Sigmoid colon (tissue), 7 donors: ENCODE data around the gene RASSF4. TPM values are rescaled to one million over a fixed set of nuclear protein-coding genes. Genes with fewer than 3 reads are reported as not detected.

Experiments
- DNase-seq: peaks from one replicate; pipeline ENCODE4 v3.0.0-alpha.2; 2019
- H3K27ac ChIP-seq, 4 donors: fragments of 200-600 bp; sonication (generic); one replicate each; pipeline ENCODE4 v1.5.1; 2016 to 2019; ENCODE audit warnings: mild to moderate bottlenecking in 1 of 4
- H3K27me3 ChIP-seq, 3 donors: fragments of 200-600 bp; sonication (generic); one replicate each; pipeline ENCODE4 v1.5.1; 2019; ENCODE audit warnings: mild to moderate bottlenecking in 1 of 3
- H3K36me3 ChIP-seq, 4 donors: fragments of 200-600 bp; sonication (generic); one replicate each; pipeline ENCODE4 v1.5.1; 2016 to 2019
- H3K4me1 ChIP-seq, 4 donors: fragments of 200-600 bp; sonication (generic); one replicate each; pipeline ENCODE4 v1.5.1; 2017 to 2019
- H3K4me3 ChIP-seq, 4 donors: fragments of 200-600 bp; sonication (generic); one replicate each; pipeline ENCODE4 v1.5.1; 2017 to 2019; ENCODE audit warnings: mild to moderate bottlenecking in 2 of 4, moderate library complexity in 1 of 4
- H3K9me3 ChIP-seq, 4 donors: fragments of 200-600 bp in 3 of 4; sonication (generic) in 3 of 4; one replicate each; pipeline versions ENCODE4 v1.5.1 to v1.6.1; 2013 to 2019
- EP300 ChIP-seq, 4 donors: sonication (generic); formaldehyde crosslinking; IDR thresholded peaks; one replicate each; pipeline ENCODE4 v1.6.1; 2017; ENCODE audit warnings: antibody characterized with exemption in 4 of 4
- POLR2A ChIP-seq, 2 donors: fragments of 450-650 bp; IDR thresholded peaks; one replicate each; pipeline ENCODE4 v1.6.1; 2016; ENCODE audit warnings: antibody characterized with exemption in 2 of 2, mild to moderate bottlenecking in 2 of 2, moderate library complexity in 2 of 2
- POLR2AphosphoS5 ChIP-seq, 4 donors: sonication (generic); formaldehyde crosslinking; IDR thresholded peaks; one replicate each; pipeline ENCODE4 v1.6.1; 2017; ENCODE audit warnings: antibody characterized with exemption in 4 of 4
- WGBS, 2 donors: extraction: QIAGEN DNeasy Blood & Tissue Kit; methylation state at CpG; one replicate each; pipeline ENCODE4 v1.1.7; 2013; 5-methylcytosine and 5-hydroxymethylcytosine counted together
- intact Hi-C: fragments of 100-400 bp; cut with DNase I; formaldehyde crosslinking; loops from one replicate; pipeline ENCODE4 v1.15.1; 2023
- polyA plus RNA-seq, 3 donors: library from polyadenylated mRNA; stranded (reverse); fragments of 200-250 nt; gene quantifications; one replicate each; pipeline ENCODE4 v1.2.3, GENCODE V29; 2013
- total RNA-seq, 4 donors: library from RNA; depleted of rRNA; stranded (reverse); fragments of >200 nt; gene quantifications; one replicate each; pipeline ENCODE4 v1.1.0, GENCODE V29; 2016
- TF ChIP-seq, protein P1 (sequence below), 4 experiments: fragments of 450-650 bp in 3 of 4; fragments of 200-600 bp in 1 of 4; IDR thresholded peaks; one replicate each; pipeline ENCODE4 v1.5.1; 2016 to 2019; ENCODE audit warnings: antibody characterized with exemption in 4 of 4, mild to moderate bottlenecking in 3 of 4, moderate library complexity in 2 of 4
- donor health status: healthy with polysubstance abuse.
- donor health status: Bipolar disorder and iron deficiency.
- donor health status: healthy.

RASSF4 gene
- total and polyA plus RNA-seq, 7 donors = 7.8 to 61.7 (median 23.2) TPM

- peaks cover 0 to 6% (median 0%) of the 10 kb centered on the region in 4 donors for H3K36me3 ChIP-seq
- peak; percentile 93 for DNase-seq
- TF ChIP-seq, protein P1, sequence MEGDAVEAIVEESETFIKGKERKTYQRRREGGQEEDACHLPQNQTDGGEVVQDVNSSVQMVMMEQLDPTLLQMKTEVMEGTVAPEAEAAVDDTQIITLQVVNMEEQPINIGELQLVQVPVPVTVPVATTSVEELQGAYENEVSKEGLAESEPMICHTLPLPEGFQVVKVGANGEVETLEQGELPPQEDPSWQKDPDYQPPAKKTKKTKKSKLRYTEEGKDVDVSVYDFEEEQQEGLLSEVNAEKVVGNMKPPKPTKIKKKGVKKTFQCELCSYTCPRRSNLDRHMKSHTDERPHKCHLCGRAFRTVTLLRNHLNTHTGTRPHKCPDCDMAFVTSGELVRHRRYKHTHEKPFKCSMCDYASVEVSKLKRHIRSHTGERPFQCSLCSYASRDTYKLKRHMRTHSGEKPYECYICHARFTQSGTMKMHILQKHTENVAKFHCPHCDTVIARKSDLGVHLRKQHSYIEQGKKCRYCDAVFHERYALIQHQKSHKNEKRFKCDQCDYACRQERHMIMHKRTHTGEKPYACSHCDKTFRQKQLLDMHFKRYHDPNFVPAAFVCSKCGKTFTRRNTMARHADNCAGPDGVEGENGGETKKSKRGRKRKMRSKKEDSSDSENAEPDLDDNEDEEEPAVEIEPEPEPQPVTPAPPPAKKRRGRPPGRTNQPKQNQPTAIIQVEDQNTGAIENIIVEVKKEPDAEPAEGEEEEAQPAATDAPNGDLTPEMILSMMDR (IDR thresholded peaks at IDR 0.05) = no peak
- TF ChIP-seq POLR2AphosphoS5 (IDR thresholded peaks at IDR 0.05) = peak in 2 of 4 donors; percentile 19 to 42
- no peaks in the 10 kb centered on the region for H3K27me3 ChIP-seq
- WGBS, 2 donors = 86 to 87% methylated on average over 8 of the region's 8 CpGs
- H3K4me1 ChIP-seq = peaks cover 0 to 32% (median 22%) of the 10 kb centered on the region in 4 donors
- no peaks in the 10 kb centered on the region for H3K9me3 ChIP-seq
- intact Hi-C loops = no loop called here
- no peak overlapping the region for H3K4me3 ChIP-seq
- H3K27ac ChIP-seq = peak overlapping the region; percentile 20 to 53 (median 45)
Observed at GRCh38 chr10:44955413-44956070, 4.1 kb upstream of the RASSF4 start.

DNA sequence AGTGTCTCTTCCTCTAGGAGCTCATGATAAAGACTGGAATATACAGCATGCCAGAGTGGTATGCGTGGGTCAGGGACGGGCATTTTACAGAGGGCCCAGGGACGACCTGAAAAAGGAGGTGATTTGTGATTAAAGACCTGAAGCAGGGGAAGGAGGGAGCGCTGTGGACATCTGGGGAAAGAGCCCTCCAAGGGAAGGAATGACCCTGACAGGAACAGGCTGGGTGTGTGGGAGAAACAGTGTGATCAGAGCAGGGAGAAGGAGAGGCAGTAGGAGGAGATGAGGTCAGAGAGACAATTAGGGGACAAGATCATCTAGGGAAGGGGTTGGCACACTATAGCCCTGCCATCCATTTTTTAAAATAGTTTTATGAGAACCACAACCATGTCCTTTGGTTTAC, 3.4 kb upstream of the RASSF4 start:
- Histone ChIP-seq H3K27ac (peak overlapping the region; percentile 20 to 53 (median 45)), H3K36me3 (peaks cover 0 to 6% (median 0%) of the 10 kb centered on the region in 4 donors), H3K27me3 (no peaks in the 10 kb centered on the region), H3K4me3 (no peak overlapping the region), H3K9me3 (no peaks in the 10 kb centered on the region), H3K4me1 (peaks cover 0 to 32% (median 26%) of the 10 kb centered on the region in 4 donors)
- peak; percentile 34 for DNase-seq
- WGBS, 2 donors = 96 to 97% methylated on average over 4 of the region's 4 CpGs
- TF ChIP-seq POLR2AphosphoS5 (IDR thresholded peaks at IDR 0.05) = no peak
- TF ChIP-seq, protein P1 (IDR thresholded peaks at IDR 0.05) = no peak
- no peak for TF ChIP-seq EP300 (IDR thresholded peaks at IDR 0.05)
- TF ChIP-seq POLR2A (IDR thresholded peaks at IDR 0.05) = no peak
- intact Hi-C loops = no loop called here

- Histone ChIP-seq H3K27me3 (no peaks in the 10 kb centered on the region), H3K9me3 (no peaks in the 10 kb centered on the region), H3K27ac (peak overlapping the region in 2 of 4 donors; percentile 43 to 47), H3K4me1 (peaks cover 0 to 38% (median 26%) of the 10 kb centered on the region in 4 donors), H3K36me3 (peaks cover 0 to 6% (median 0%) of the 10 kb centered on the region in 4 donors), H3K4me3 (no peak overlapping the region)
- TF ChIP-seq POLR2AphosphoS5 (IDR thresholded peaks at IDR 0.05) (no peak), EP300 (IDR thresholded peaks at IDR 0.05) (no peak), POLR2A (IDR thresholded peaks at IDR 0.05) (no peak)
- TF ChIP-seq, protein P1 (IDR thresholded peaks at IDR 0.05) = no peak
- intact Hi-C loops = no loop called here
- WGBS, 2 donors = 93 to 95% methylated on average over 4 of the region's 4 CpGs
- peak; percentile 35 for DNase-seq
Observed at GRCh38 chr10:44956717-44957706, 2.6 kb upstream of the RASSF4 start.

- WGBS, 2 donors = 17 to 47% methylated on average over 5 of the region's 5 CpGs
- Histone ChIP-seq H3K4me3 (peak overlapping the region; percentile 65 to 74 (median 69)), H3K27me3 (no peaks in the 10 kb centered on the region), H3K36me3 (peaks cover 0 to 6% (median 0%) of the 10 kb centered on the region in 4 donors), H3K9me3 (no peaks in the 10 kb centered on the region), H3K4me1 (peaks cover 0 to 39% (median 26%) of the 10 kb centered on the region in 4 donors), H3K27ac (peak overlapping the region; percentile 90 to 93 (median 91))
- peak; percentile 66 for DNase-seq
- TF ChIP-seq POLR2AphosphoS5 (IDR thresholded peaks at IDR 0.05) (peak in 2 of 4 donors; percentile 34 to 39), POLR2A (IDR thresholded peaks at IDR 0.05) (no peak)
- intact Hi-C loops = loop anchor here (2.0 kb wide), 2 partner anchors 24 to 42 kb away; partner anchors contain the start of gene ZNF22
Observed at GRCh38 chr10:44958196-44958897, 1.3 kb upstream of the RASSF4 start.
